HG03432 (cell line): Measurements from ENCODE around the gene VPS29.
"Not testable (repeated sequence)": the region's sequence is repeated elsewhere in the genome, so short reads cannot be mapped to it uniquely, and the experiment has no call there.

Experiments
- ATAC-seq: cut with Tn5 transposase; IDR thresholded peaks from one replicate; pipeline ENCODE4 v1.9.1; 2021; ENCODE audit warnings: mild to moderate bottlenecking, moderate library complexity; ENCODE audit not compliant: unreplicated experiment

Gene VPS29

GRCh38 chr12:110528277-110528839, 26.4 kb upstream of the VPS29 start:
- ATAC-seq: no peak

DNA sequence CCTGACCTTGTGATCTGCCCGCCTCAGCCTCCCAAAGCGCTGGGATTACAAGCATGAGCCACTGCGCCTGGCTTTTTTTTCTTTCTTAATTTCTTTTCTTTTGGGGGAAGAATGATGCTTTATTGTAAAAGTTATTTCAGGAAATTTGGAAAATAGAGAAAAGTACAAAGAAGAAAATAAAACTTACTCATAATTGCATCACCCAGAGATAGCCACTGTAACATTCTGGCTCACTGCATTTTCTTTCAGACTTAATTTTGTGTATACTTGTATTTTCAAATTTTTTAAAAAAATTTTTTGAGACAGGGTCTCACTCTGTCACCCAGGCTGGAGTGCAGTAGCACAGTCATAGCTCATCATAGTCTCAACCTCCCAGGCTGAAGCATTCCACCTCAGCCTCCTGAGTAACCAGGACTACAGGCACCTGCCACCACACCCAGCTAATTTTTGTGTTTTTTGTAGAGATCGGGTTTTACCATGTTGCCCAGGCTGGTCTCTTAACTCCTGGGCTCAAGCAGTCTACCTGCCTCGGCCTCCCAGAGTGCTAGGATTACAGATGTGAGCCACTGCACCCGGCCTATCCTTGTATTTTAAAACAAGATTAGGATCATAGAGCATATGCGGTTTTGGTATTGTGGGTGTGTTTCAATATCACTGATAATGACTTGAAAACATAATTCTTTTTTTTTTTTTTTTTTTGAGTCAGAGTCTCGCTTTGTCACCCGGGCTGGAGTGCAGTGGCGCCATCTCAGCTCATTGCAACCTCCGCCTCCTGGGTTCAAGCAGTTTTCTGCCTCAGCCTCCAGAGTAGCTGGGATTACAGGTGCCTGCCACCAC, 19.2 kb upstream of the VPS29 start:
- not testable (repeated sequence) for ATAC-seq

DNA sequence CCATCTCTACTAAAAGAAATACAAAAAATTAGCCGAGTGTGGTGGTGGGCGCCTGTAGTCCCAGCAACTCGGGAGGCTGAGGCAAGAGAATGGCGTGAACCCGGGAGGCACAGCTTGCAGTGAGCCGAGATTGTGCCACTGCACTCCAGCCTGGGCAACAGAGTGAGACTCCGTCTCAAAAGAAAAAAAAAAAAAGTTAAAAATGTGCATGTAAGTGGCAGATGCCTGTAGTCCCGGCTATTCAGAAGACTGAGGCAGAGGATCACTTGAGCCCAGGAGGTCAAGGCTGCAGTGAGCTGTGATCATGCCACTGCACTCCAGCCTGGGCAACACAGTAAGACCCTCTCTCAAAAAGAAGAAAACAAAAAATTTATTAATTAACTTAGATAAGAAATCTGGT, 16.1 kb upstream of the VPS29 start:
- ATAC-seq: not testable (repeated sequence)

DNA sequence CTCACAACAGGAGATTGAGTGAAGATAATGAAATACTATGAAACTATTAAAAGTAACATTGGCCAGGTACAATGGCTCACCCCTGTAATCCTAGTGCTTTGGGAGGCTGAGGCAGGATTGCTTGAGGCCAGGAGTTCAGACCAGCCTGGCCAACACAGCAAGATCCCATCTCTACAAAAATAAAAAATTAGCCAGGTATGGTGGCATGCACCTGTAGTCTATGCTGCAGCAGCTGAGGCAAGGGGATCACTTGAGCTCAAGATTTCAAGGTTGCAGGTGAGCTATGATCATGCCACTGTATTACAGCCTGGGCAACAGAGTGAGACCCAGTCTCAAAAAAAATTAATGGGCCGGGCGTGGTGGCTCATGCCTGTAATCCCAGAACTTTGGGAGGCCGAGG, 15.1 kb upstream of the VPS29 start:
- ATAC-seq: no peak

- ATAC-seq: no peak
Observed at GRCh38 chr12:110514363-110514762, 12.5 kb upstream of the VPS29 start.

- ATAC-seq: no peak
Observed at GRCh38 chr12:110513842-110514241, 11.9 kb upstream of the VPS29 start.

DNA sequence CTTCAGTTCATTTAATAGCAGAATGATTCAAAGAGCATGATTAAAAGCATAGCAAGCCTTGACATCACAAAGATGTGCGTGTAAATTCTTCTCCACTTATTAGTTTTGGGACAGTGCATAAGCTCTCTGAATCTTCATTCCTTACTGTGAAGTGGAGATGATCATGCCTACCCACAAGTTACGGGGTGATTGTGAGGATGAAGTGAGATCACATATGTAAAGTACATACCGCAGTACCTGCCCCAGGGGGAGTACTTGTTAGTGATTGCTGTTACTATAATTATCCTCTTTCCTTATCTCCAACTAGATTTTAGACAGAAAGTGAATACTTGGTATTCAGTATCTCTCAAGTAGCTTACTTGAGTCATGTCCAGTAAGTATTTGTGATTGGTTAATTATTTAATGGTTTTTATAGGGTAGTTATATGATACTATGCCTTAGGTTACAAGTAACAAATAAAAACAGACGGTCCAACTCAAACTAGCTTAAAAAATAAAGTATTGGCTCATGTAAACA, 6.2 kb upstream of the VPS29 start:
- ATAC-seq: no peak

GRCh38 chr12:110505332-110505731, 3.4 kb upstream of the VPS29 start:
- ATAC-seq: no peak

DNA sequence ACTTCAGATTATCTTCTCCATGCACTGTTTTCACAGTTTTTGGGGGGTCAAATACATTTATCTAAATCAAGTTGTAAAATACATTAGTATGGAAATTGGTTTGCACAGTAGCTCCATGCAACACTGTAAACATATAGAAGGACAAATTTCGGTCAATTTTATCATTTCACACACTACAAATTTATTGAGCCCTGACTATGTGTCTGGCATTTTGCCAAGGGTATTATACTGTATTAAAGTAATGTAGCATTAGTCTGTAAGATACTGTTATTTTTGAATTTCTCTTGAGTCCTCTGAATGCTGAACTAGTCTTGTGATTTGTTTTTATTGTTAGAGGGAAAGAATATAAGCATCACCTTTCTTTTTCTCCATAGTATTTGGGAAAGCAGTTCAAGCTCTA, 1.5 kb upstream of the VPS29 start:
- ATAC-seq: no peak

GRCh38 chr12:110501399-110501751, 536 bp downstream of the VPS29 start:
- ATAC-seq: peak; percentile 13

DNA sequence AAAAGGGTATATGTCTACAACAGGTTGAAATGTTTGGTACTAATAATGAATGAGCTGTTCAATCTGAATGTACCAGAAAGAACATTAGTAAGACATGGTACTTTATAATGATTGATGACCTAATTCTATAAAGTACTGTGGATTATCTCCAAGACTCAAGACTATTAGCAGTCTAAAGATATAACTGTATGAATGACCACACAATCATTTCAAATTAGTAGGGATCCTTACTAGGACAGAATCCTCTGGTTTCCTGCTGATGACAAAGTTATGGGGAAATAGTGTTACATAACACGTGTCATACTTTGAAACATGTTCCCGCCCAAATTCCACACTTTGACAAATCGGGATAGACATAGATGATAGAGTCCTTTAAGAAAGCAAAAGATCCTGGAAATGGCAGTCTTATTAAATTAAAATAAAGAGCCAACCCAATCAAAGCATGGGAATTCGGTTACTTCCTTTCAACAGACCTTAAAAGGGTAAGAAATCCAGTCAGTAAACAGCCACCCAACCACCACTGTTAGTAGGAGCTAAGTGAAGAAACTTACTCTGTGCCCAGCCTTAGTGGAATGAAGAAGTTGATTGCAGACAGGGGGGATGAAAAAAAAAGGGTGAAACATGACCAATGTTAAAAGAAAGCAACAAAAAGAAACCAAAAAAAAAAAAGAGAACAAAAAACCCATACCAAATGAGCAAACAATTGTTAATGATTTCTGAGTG, 2.8 kb downstream of the VPS29 start:
- ATAC-seq: no peak

DNA sequence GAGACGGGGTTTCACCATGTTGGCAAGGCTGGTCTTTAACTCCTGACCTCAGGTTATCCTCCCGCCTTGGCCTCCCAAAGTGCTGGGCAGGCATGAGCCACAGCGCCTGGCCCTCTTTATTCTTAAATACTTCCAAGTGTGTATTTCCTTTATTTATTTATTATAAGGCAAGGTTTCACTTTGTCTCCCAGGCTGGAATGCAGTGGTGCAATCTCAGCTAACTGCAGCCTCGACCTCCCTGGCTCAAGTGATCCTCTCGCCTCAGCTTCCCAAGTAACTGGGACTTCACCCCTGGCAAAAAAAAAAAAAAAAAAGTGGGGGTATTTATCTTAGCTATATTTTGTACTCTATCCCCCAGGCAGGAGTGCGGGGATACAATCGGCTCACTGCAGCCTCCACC, 26.5 kb downstream of the VPS29 start:
- no peak for ATAC-seq

DNA sequence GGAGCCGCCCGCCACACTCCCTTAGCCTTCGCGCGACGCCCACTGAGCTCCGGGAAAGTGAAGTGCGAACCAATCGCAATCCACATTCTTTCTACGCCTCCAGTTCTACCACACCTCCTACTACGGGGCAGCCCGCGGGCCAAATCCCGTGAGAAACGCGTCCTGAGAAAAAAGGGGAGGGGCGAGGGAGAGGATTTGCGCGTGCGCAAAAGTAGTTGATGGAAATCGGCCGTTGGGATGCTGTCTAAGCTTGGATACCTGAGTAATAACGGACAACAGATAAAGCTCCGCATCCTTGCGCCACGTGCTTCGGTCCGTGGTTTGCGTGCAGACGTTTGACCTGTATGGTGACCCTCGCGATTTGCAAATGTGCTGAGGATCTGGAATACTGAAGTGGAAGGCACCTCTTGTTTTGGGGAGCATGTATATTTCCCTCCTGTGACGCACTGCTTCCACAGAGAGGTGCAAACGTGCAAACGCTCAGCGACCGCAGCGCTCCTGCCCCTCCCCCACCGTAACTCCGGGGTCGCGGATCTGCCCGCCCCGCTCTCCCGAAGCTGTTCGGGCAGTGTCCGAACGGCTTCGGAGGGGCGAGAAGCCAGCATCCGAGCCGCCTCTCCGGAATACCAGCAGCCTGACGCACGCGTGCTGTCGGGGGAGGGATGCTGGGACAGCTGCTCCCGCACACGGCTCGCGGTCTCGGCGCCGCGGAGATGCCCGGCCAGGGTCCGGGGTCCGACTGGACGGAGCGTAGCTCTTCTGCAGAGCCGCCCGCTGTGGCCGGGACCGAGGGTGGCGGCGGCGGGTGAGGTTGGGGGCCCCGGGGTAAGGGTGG, 33.5 kb downstream of the VPS29 start, which contains the start of the genes FAM216A and GPN3:
FAM216A (plus strand) TSS at position 632 of the 835 bp plus-strand sequence; CDS start at position 663, 31 bp downstream.
GPN3 (minus strand) TSS at position 44 of the 835 bp plus-strand sequence. CDS start 54 bp downstream, outside the sequence.
- peak; percentile 73 for ATAC-seq

- no peak for ATAC-seq
Observed at GRCh38 chr12:110467847-110468213, 34.1 kb downstream of the VPS29 start.

- ATAC-seq: no peak
Observed at GRCh38 chr12:110466791-110467190, 35.1 kb downstream of the VPS29 start.

GRCh38 chr12:110465765-110466164, 36.1 kb downstream of the VPS29 start:
- not testable (repeated sequence) for ATAC-seq

DNA sequence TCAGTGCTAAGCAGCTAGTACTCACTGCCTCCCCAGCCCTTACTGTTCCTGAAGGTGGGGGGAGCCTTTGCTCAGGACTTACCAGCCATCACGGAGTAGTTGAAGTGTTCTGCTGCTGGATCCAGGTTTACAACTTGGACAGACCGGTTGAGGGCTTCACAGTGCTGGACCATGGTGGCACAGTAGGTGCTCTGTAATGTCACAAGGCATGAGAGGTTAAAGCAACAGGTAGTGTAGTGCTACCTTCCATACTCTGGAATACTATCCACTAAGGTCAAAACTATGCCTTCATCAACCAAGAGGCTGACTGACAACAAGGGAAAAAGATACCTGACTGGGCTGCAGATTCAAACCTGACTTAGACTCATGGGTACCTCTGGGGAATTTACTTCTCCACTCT, 36.9 kb downstream of the VPS29 start:
- no peak for ATAC-seq

- ATAC-seq: not testable (repeated sequence)
Observed at GRCh38 chr12:110461189-110461588, 40.7 kb downstream of the VPS29 start.

GRCh38 chr12:110458756-110459155, 43.2 kb downstream of the VPS29 start:
- no peak for ATAC-seq

DNA sequence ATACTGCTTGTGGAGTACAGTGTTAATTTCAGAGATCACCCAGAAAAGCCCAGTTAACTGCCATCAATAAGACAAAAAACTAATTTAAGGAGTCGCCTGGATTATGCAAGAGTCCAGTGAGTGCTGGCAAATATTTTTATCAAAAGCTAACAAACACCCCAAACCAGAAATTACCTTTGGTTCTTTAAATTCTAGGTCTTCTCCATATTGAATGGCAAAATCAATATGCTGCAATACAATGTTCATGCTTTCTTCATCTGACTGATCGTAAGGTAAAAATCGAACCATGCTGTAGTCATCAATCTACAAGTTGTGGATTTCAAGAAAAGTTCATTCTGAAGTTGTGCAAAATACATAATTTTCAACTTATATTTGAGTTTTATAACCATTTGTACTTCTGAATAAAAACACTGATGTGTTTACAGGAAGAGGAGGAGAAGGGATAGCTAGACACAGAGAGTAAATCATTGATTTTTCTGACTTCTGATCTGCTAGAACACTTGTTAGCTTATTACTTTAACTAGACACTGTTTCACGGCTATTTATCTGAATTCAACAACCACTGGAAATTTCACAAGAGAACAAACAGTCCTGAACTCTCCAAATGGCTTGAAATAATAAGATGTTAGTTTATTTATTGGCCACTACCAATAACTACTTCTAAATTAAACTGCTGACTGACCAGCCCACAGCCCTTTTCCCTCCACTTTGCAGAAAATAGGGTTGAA, 48.2 kb downstream of the VPS29 start:
- no peak for ATAC-seq
